Peyer's patch (tissue), 4 donors: ENCODE results near the gene FAM227A.

Experiments
- CTCF ChIP-seq, 6 experiments: fragments of 450-650 bp in 4 of 6; fragments of 200-600 bp in 2 of 6; sonication (generic) in 1 of 6; IDR thresholded peaks; one replicate each; pipeline ENCODE4 v1.5.1; 2017 to 2019; ENCODE audit warnings: antibody characterized with exemption in 6 of 6, mild to moderate bottlenecking in 3 of 6, moderate library complexity in 1 of 6
- POLR2A ChIP-seq, 2 donors: fragments of 450-650 bp; IDR thresholded peaks; one replicate each; pipeline ENCODE4 v1.5.1; 2017; ENCODE audit warnings: antibody characterized with exemption in 2 of 2, mild to moderate bottlenecking in 2 of 2, moderate library complexity in 2 of 2

- TF ChIP-seq CTCF (IDR thresholded peaks at IDR 0.05) (no peak), POLR2A (IDR thresholded peaks at IDR 0.05) (no peak)
Measured at GRCh38 chr22:38567531-38568285, 88.5 kb downstream of the FAM227A start.
